DOHH2 (cell line): Measurements from ENCODE around the gene ZNF134.

Experiments
- H3F3A ChIP-seq: fragments of 200-600 bp; sonication (generic), shearing (Covaris generic); 2 replicates; pipeline ENCODE4 v1.6.0; 2016; ENCODE audit warnings: antibody characterized with exemption, mild to moderate bottlenecking; ENCODE audit not compliant: control insufficient read depth, insufficient read depth
- H3K27ac ChIP-seq: fragments of 200-600 bp; sonication (generic); 2 replicates; pipeline ENCODE4 v1.5.1; 2014; ENCODE audit warnings: low read depth, mild to moderate bottlenecking, low read length, moderate library complexity
- H3K27me3 ChIP-seq: fragments of 200-600 bp; sonication (generic); 2 replicates; pipeline ENCODE4 v1.6.1; 2014; ENCODE audit warnings: mild to moderate bottlenecking, low read length, mixed read lengths; ENCODE audit not compliant: control insufficient read depth
- H3K36me3 ChIP-seq: fragments of 200-600 bp; sonication (generic); 2 replicates; pipeline ENCODE4 v1.6.1; 2014; ENCODE audit warnings: mild to moderate bottlenecking, low read length, moderate library complexity, mixed read lengths; ENCODE audit not compliant: control insufficient read depth
- H3K4me1 ChIP-seq: fragments of 200-600 bp; sonication (generic); 2 replicates; pipeline ENCODE4 v1.6.1; 2014; ENCODE audit warnings: mild to moderate bottlenecking, low read length, mixed read lengths; ENCODE audit not compliant: control insufficient read depth
- H3K4me2 ChIP-seq: fragments of 200-600 bp; sonication (generic); 2 replicates; pipeline ENCODE4 v1.6.0; 2014; ENCODE audit warnings: mild to moderate bottlenecking, low read length, moderate library complexity
- H3K4me3 ChIP-seq: fragments of 200-600 bp; sonication (generic); 2 replicates; pipeline ENCODE4 v1.5.1; 2014; ENCODE audit warnings: mild to moderate bottlenecking, low read length, mixed read lengths
- H3K79me2 ChIP-seq: fragments of 200-600 bp; sonication (generic); 2 replicates; pipeline ENCODE4 v1.6.1; 2014; ENCODE audit warnings: mild to moderate bottlenecking, low read length, mixed read lengths; ENCODE audit not compliant: control insufficient read depth
- H3K9me2 ChIP-seq: fragments of 200-600 bp; sonication (generic); replicated peaks from 2 replicates; pipeline ENCODE4 v1.6.1; 2014; ENCODE audit warnings: mild to moderate bottlenecking, low read length, mixed read lengths; ENCODE audit not compliant: control insufficient read depth
- H3K9me3 ChIP-seq: fragments of 200-600 bp; sonication (generic); 2 replicates; pipeline ENCODE4 v1.6.1; 2014; ENCODE audit warnings: antibody characterized with exemption, low read length, mixed read lengths; ENCODE audit not compliant: control insufficient read depth, insufficient read depth
- H4K20me1 ChIP-seq: fragments of 200-600 bp; sonication (generic); 2 replicates; pipeline ENCODE4 v1.6.0; 2014; ENCODE audit warnings: low read depth, mild to moderate bottlenecking, antibody characterized with exemption, low read length, moderate library complexity; ENCODE audit not compliant: control insufficient read depth, insufficient read depth
- CTCF ChIP-seq: fragments of 200-600 bp; sonication (generic); IDR thresholded peaks from one replicate; pipeline ENCODE4 v1.5.1; 2014; ENCODE audit warnings: antibody characterized with exemption, mild to moderate bottlenecking, low read depth, low read length; ENCODE audit not compliant: poor library complexity, severe bottlenecking
- EZH2phosphoT487 ChIP-seq: fragments of 200-600 bp; sonication (generic); IDR thresholded peaks from 2 replicates; pipeline ENCODE4 v1.6.1; 2017; ENCODE audit warnings: borderline replicate concordance, mild to moderate bottlenecking, antibody characterized with exemption, low read length, moderate library complexity, mixed read lengths

ZNF134 gene

GRCh38 chr19:57668635-57669034 lies 54.6 kb downstream of the ZNF134 start, which contains the start of gene ZSCAN4:
Gene ZSCAN4, plus strand, starts transcription at chr19:57668935. Its CDS starts 7,211 bp downstream, at chr19:57676146.
- no peaks in the 10 kb centered on the region for H3K79me2 ChIP-seq
- H3K4me1 ChIP-seq, result no peaks in the 10 kb centered on the region
- H3K27me3 ChIP-seq, result no peaks in the 10 kb centered on the region
- no peak within 1 kb of the TSS for H3K27ac ChIP-seq
- no peaks in the 10 kb centered on the region for H3K9me2 ChIP-seq
- TF ChIP-seq EZH2phosphoT487 (no peak), CTCF (no peak)
- H4K20me1 ChIP-seq, result no peaks in the 10 kb centered on the region
- H3K4me3 ChIP-seq, result no peak within 1 kb of the TSS
- no peaks in the 10 kb centered on the region for H3K36me3 ChIP-seq
- H3K4me2 ChIP-seq, result no peak within 1 kb of the TSS
- H3K9me3 ChIP-seq, result peaks cover 18% of the 10 kb centered on the region; the same call in 1 of the 2 replicates
- H3F3A ChIP-seq, result no peaks in the 10 kb centered on the region

GRCh38 chr19:57671124-57671895 lies 57.3 kb downstream of the ZNF134 start:
- no peaks in the 10 kb centered on the region for H3K4me1 ChIP-seq
- H3K36me3 ChIP-seq, result no peaks in the 10 kb centered on the region
- H3K9me3 ChIP-seq, result peaks cover 4% of the 10 kb centered on the region; the same call in 1 of the 2 replicates
- H3K27ac ChIP-seq, result no peak overlapping the region
- TF ChIP-seq CTCF (no peak), EZH2phosphoT487 (no peak)
- H3K79me2 ChIP-seq, result no peaks in the 10 kb centered on the region
- no peaks in the 10 kb centered on the region for H3K9me2 ChIP-seq
- H4K20me1 ChIP-seq, result no peaks in the 10 kb centered on the region
- no peak overlapping the region for H3K4me3 ChIP-seq
- no peak overlapping the region for H3K4me2 ChIP-seq
- no peaks in the 10 kb centered on the region for H3K27me3 ChIP-seq
- H3F3A ChIP-seq, result no peaks in the 10 kb centered on the region

- Histone ChIP-seq H3K4me3 (no peak overlapping the region), H3K9me3 (peaks cover 4% of the 10 kb centered on the region; the same call in 1 of the 2 replicates), H3K79me2 (no peaks in the 10 kb centered on the region), H3K4me2 (no peak overlapping the region), H3K4me1 (no peaks in the 10 kb centered on the region), H4K20me1 (no peaks in the 10 kb centered on the region), H3K36me3 (no peaks in the 10 kb centered on the region), H3K9me2 (no peaks in the 10 kb centered on the region), H3K27me3 (no peaks in the 10 kb centered on the region), H3F3A (no peaks in the 10 kb centered on the region), H3K27ac (no peak overlapping the region)
- TF ChIP-seq CTCF (no peak), EZH2phosphoT487 (no peak)
Observed at GRCh38 chr19:57672466-57672865, 58.4 kb downstream of the ZNF134 start.
